GM15510 (cell line): Measurements from ENCODE around the gene CUX1.

Source experiments
- POLR2A ChIP-seq: IDR thresholded peaks from 3 replicates; pipeline ENCODE4 v1.6.1; 2011; ENCODE audit warnings: borderline replicate concordance; ENCODE audit not compliant: insufficient read length; ENCODE audit errors: extremely low read depth

The CUX1 gene

DNA sequence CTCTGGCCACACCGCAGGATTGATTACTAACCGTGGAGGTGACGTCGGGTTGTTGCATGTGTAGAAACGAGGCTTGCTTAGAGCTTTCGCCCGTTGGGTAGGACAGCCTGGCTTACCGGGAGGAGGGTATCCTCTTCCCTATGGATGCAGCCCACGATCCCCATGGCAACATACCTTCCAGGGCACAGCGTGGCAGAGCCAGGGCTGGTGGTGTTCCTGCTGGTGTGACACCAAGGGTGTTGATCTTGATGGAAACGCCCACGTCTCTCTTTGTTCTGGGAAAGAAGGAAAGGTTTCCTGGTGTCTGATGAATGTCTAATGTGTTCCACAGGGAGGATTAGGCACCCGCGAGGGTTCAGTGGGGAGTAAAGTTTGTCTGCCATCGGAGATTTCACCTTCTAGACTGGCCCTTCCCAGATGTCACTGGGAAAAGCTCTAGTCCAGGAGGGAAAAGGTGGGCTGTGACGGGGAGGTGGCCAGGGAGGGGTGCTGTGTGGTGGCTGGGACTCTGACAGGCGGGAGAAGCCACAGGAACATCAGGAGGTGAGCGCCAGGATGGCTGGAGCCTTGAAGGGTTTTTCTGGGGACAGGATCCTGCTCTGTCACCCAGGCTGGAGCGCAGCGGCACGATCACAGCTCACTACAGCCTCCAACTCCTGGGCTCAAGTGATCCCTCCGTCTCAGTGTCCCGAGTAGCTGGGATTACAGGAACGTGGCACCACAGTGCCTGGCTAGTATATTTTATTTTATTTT, 102.1 kb downstream of the CUX1 start:
- TF ChIP-seq POLR2A: no peak

- no peak for TF ChIP-seq POLR2A
Observed at GRCh38 chr7:101921061-101921460, 103.6 kb downstream of the CUX1 start.

- no peak for TF ChIP-seq POLR2A
Observed at GRCh38 chr7:101922631-101923601, 105.5 kb downstream of the CUX1 start.

GRCh38 chr7:101923602-101923985, 106.2 kb downstream of the CUX1 start:
- TF ChIP-seq POLR2A: no peak

- no peak for TF ChIP-seq POLR2A
Observed at GRCh38 chr7:101924171-101924570, 106.7 kb downstream of the CUX1 start.

DNA sequence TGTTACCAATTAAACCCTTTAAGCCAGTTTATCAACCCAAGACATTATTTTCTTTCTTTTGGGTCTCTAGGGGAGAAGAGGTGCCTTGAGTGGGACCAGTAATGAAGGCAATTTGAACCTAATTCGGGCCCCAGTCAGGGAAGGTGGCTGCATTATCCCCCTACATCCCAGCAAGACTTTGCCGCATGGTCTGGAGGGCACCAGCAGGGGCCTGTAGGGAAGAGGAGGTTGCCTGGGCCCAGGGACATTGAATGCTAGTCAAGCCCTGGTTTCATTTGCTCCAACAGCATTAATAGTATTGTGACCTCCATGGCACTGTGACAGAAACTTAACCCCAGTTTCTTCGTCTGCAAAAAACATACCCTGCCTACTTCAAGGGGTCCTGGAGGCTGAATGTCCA, 108.8 kb downstream of the CUX1 start:
- no peak for TF ChIP-seq POLR2A

DNA sequence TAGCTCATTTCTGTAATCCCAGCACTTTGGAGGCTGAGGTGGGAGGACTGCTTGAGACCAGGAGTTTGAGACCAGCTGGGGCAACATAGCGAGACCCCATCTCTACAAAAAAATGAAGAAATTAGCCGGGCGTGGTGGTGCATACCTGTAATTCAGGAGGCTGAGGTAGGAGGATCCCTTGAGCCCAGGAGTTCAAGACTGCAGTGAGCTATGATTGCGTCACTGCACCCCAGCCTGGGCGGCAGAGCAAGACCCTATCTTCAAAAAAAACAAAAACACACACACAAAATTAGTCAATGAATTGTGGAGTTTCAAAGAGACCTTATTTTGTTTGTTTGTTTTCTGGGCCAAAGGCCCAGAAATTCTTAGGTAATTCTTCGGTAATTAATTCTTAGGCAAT, 110.0 kb downstream of the CUX1 start:
- TF ChIP-seq POLR2A: no peak

DNA sequence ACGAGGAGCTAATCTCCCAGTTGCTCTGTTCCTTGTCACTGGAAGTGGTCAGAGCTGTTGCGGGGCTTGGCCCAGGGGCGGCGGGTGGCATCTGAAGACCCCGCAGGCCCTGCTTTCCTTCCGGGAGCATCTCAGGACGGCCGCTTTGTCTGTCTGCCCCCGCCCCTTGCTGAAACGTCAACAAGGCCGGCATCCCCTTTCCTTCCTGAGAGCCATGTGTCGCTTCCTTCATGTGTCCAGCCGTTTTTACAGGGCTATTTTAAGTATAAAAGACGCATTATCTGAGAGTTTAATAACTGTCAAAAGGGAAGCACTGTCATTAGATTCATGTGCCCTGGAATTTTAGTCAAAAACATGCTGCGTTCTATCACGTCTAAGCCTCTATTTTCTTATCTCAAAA, 110.4 kb downstream of the CUX1 start:
- no peak for TF ChIP-seq POLR2A

GRCh38 chr7:101929256-101929655, 111.8 kb downstream of the CUX1 start:
- TF ChIP-seq POLR2A: no peak

DNA sequence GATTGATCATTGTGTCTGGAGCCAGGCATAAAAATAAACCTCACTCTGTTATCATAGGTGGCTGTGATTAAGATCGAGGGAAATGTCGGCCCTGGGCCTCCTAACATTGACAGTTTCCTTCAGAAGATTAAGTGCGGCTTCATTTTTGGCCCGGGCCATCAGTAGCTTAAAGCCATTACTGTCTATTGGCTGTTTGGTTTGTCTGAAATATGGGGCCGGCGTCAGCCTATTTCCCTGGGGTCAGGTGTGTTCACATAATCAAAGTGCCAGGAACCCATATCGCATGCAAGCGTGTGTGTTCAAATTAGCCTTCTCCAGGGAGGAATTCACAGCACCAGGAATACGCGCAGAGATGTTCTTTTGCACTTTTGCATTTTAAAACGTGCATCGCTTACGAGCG, 114.7 kb downstream of the CUX1 start:
- no peak for TF ChIP-seq POLR2A

- TF ChIP-seq POLR2A: no peak
Observed at GRCh38 chr7:101933028-101933427, 115.6 kb downstream of the CUX1 start.

DNA sequence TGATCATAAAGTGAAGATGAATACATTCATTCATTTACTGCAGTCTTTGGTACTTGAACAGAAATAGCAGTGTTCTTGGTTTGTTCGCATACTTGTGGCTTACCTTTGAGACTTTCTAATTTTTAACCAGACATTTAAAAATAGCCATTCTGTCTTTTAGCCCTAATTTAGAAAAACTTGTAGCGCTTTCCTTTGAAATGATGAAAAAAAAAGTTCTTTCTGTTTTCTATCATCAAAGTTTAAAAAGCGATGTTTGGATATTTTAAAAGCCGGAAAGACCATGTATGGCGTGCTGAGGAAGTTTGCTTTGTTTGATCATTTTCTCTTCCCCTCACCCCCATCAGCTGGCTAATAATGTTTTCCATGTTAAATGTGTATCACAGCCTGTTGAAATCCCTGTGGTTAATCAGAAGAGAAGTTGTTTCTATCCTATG, 116.3 kb downstream of the CUX1 start:
- TF ChIP-seq POLR2A: no peak

DNA sequence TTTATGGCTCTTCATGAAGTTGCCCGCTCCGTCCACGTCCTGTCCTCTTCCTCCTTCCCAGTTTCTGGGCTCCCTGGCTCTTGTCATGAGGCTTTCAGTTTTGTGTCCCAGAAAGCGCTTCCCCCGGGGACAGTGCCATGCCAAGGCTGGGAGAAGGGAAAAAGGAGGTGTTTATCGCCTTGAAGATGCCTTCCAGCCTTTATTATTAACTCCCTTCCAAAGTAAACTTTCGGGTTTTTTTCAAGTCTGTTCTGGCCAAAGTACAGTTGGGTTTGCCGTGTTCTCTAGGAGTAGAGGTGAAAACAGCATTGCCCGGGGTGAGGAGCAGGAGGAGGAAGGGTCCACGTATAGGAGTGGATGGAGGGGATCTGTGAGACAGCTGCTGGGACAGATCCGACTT, 117.2 kb downstream of the CUX1 start:
- TF ChIP-seq POLR2A: no peak

DNA sequence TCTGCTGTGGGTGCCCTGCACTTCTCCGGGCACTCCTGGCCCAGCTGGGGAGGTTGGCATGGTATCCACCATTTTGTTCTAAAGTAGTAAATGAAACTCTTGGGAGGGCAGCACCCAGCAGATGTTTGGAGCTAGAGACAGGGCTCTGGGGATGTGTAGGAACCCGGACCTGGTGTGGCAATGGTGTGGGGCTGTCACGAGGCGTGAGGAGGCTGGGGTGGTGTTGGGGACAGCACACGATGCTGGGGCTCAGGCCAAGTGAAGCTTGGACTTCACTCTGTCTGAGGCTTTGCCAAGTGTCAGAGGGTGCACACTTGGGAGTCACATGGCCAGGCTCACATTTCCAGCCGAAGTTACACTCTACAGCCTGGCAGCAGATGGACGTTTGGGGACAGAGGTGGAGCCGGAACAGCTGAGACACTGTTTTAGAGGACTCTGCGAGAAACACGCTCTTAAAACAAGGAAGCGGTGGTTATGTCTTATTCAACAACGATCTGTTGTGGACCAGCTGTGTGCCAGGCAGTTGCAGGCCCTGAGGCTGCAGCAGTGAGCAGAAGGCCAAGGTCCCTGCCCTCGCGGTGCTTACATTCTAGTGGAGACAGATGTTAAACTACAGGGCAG, 118.2 kb downstream of the CUX1 start:
- no peak for TF ChIP-seq POLR2A

DNA sequence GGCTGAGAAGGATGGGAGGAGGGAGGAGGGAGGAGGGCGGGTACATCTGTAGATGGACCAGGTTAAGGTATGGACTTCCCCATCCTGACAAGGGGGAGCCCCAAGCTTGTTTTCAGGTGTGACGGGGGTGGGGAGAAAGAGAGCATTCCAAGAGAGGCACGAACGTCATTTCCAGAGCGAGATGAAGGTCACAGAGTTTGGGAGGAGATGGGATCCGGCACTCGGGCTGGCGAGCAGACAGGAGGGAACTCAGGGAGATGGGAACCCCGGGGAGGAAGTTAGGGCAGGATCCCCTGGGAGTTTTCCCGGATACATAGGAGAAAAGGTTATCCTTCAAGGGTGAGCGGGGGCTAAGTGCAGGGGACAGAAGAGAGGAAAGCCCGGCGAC, 118.8 kb downstream of the CUX1 start:
- TF ChIP-seq POLR2A: no peak
